ENCODE data around the gene GMDS. TPM values are rescaled to one million over a fixed set of nuclear protein-coding genes. Genes with fewer than 3 reads are reported as not detected.

GMDS gene
- total and polyA plus RNA-seq, 2 of the 13 experiments (the other 11 are each of a cell fraction or from before 2014, with no cell fraction given): 64.4 to 112 TPM

- TF ChIP-seq SIN3B (IDR thresholded peaks at IDR 0.05; ENCODE audit: low read length): no peak
- TF ChIP-seq HDAC6 (IDR thresholded peaks at IDR 0.05; ENCODE audit: low read depth, low read length): no peak
- TF ChIP-seq ZFAT (CRISPR knock-in tag; conservative IDR thresholded peaks at IDR 0.05): no peak
- TF ChIP-seq SCMH1 (CRISPR knock-in tag; IDR thresholded peaks at IDR 0.05; ENCODE audit: borderline replicate concordance): no peak
- TF ChIP-seq ZNF879 (CRISPR knock-in tag; IDR thresholded peaks at IDR 0.05): no peak
- no peak for TF ChIP-seq ZBTB44 (CRISPR knock-in tag; IDR thresholded peaks at IDR 0.05)
- no peak for TF ChIP-seq ZNF883 (CRISPR knock-in tag; IDR thresholded peaks at IDR 0.05; ENCODE audit: not compliant biosample characterization)
- TF ChIP-seq THAP9 (CRISPR knock-in tag; IDR thresholded peaks at IDR 0.05; ENCODE audit: borderline replicate concordance): no peak
- no peak for TF ChIP-seq MTF2 (CRISPR knock-in tag; IDR thresholded peaks at IDR 0.05; ENCODE audit: borderline replicate concordance)
- TF ChIP-seq ZBTB3 (CRISPR knock-in tag; IDR thresholded peaks at IDR 0.05; ENCODE audit: borderline replicate concordance, low read depth): no peak; the same call in 1 of the 2 replicates
- no peak for TF ChIP-seq KDM5B (CRISPR knock-in tag; IDR thresholded peaks at IDR 0.05; ENCODE audit: borderline replicate concordance)
- TF ChIP-seq ZNF709 (CRISPR knock-in tag; IDR thresholded peaks at IDR 0.05): peak; percentile 93
- peak; percentile 98 for TF ChIP-seq NCOA2 (CRISPR knock-in tag; IDR thresholded peaks at IDR 0.05)
- peak; percentile 89 for TF ChIP-seq ZSCAN9 (CRISPR knock-in tag; IDR thresholded peaks at IDR 0.05; ENCODE audit: borderline replicate concordance)
- TF ChIP-seq ZNF232 (CRISPR knock-in tag; IDR thresholded peaks at IDR 0.05; ENCODE audit: borderline replicate concordance): peak; percentile 35; the same call in 1 of the 2 replicates
- peak; percentile 74; the same call in 1 of the 2 replicates for TF ChIP-seq ZBTB39 (CRISPR knock-in tag; IDR thresholded peaks at IDR 0.05)
- TF ChIP-seq ERF (CRISPR knock-in tag; IDR thresholded peaks at IDR 0.05): peak; percentile 95
- TF ChIP-seq ZNF572 (CRISPR knock-in tag; IDR thresholded peaks at IDR 0.05): no peak
- TF ChIP-seq KDM3A (CRISPR knock-in tag; IDR thresholded peaks at IDR 0.05; ENCODE audit: low read depth): peak; percentile 76; the same call in 1 of the 2 replicates
- no peak for TF ChIP-seq IRF9 (CRISPR knock-in tag; IDR thresholded peaks at IDR 0.05; ENCODE audit: borderline replicate concordance)
- peak; percentile 97 for TF ChIP-seq SOX13 (IDR thresholded peaks at IDR 0.05)
- TF ChIP-seq SOX13 (CRISPR knock-in tag; conservative IDR thresholded peaks at IDR 0.05 in 1 of 2, IDR thresholded peaks at IDR 0.05 in 1 of 2): peak in 1 of 2 experiments; percentile 100; a peak in 2 of 4 replicates
Measured at GRCh38 chr6:2225422-2226392, 19.7 kb downstream of the GMDS start (continued).
